Osteoblast (primary cell): ENCODE results near the gene ADAM19. TPM values are rescaled to one million over a fixed set of nuclear protein-coding genes. Genes with fewer than 3 reads are reported as not detected.

Experiments
- DNase-seq: peaks from one replicate; pipeline ENCODE4 v3.0.0; 2011; ENCODE audit warnings: low spot score, mixed read lengths; ENCODE audit not compliant: insufficient read length; ENCODE audit errors: missing footprints
- H2AFZ ChIP-seq: 2 replicates; pipeline ENCODE4 v1.6.0; 2011; ENCODE audit warnings: mild to moderate bottlenecking, low read length
- H3K27ac ChIP-seq: 2 replicates; pipeline ENCODE4 v1.5.1; 2011; ENCODE audit warnings: mild to moderate bottlenecking, low read depth, low read length, moderate library complexity
- H3K27me3 ChIP-seq: 2 replicates; pipeline ENCODE4 v1.6.0; 2012; ENCODE audit warnings: mild to moderate bottlenecking, control low read depth, inconsistent platforms, low read length, moderate library complexity; ENCODE audit not compliant: insufficient read depth
- H3K36me3 ChIP-seq: 2 replicates; pipeline ENCODE4 v1.5.1; 2011; ENCODE audit warnings: mild to moderate bottlenecking, low read length, control low read depth, moderate library complexity; ENCODE audit not compliant: insufficient read depth
- H3K4me1 ChIP-seq: 2 replicates; pipeline ENCODE4 v1.5.1; 2011; ENCODE audit warnings: mild to moderate bottlenecking, low read length, control low read depth, moderate library complexity; ENCODE audit not compliant: insufficient read depth
- H3K4me2 ChIP-seq: 2 replicates; pipeline ENCODE4 v1.6.0; 2011; ENCODE audit warnings: mild to moderate bottlenecking, low read length; ENCODE audit not compliant: insufficient read depth
- H3K4me3 ChIP-seq: fragments of 200-600 bp; sonication (generic); 3 replicates; pipeline ENCODE4 v1.5.1; 2012; ENCODE audit warnings: mild to moderate bottlenecking, low read length, inconsistent platforms; ENCODE audit not compliant: insufficient read depth
- H3K79me2 ChIP-seq: 2 replicates; pipeline ENCODE4 v1.6.0; 2012; ENCODE audit warnings: mild to moderate bottlenecking, low read length, control low read depth, inconsistent platforms; ENCODE audit not compliant: insufficient read depth
- H3K9me3 ChIP-seq: 2 replicates; pipeline ENCODE4 v1.5.1; 2011; ENCODE audit warnings: low read depth, low read length, control low read depth
- H4K20me1 ChIP-seq: 2 replicates; pipeline ENCODE4 v1.6.0; 2012; ENCODE audit warnings: mild to moderate bottlenecking, low read length, control low read depth; ENCODE audit not compliant: insufficient read depth
- CTCF ChIP-seq: IDR thresholded peaks from 2 replicates; pipeline ENCODE4 v1.5.1; 2011; ENCODE audit warnings: mild to moderate bottlenecking, low read depth, low read length, moderate library complexity; ENCODE audit errors: extremely low read depth
- total RNA-seq: library from RNA; depleted of rRNA; stranded (reverse); fragments of >200 nt; gene quantifications from 2 replicates; pipeline ENCODE4 v1.2.3, GENCODE V29; 2012

Gene ADAM19
- total RNA-seq, 1 donor = 14.5 TPM

DNA sequence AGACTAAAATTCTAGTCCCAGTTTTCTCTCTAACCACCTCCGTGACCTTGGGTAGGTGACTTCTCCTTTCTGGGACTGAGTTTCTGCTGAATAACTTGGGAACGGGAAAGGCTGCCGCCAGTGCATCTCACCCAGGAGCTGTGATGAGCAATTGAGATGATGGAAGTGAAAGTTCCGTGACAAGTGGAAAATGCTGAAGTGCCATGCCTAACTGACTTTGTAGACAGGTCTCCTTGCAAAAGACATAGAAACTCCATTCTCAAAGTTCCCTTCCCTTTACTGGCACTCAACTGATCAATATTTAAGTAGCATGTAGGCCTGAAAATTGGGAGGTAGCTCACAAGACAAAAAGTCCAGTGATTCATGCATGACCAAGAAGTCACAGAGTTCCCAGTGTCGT lies 6.3 kb upstream of the ADAM19 start:
- no peaks in the 10 kb centered on the region for H4K20me1 ChIP-seq

DNA sequence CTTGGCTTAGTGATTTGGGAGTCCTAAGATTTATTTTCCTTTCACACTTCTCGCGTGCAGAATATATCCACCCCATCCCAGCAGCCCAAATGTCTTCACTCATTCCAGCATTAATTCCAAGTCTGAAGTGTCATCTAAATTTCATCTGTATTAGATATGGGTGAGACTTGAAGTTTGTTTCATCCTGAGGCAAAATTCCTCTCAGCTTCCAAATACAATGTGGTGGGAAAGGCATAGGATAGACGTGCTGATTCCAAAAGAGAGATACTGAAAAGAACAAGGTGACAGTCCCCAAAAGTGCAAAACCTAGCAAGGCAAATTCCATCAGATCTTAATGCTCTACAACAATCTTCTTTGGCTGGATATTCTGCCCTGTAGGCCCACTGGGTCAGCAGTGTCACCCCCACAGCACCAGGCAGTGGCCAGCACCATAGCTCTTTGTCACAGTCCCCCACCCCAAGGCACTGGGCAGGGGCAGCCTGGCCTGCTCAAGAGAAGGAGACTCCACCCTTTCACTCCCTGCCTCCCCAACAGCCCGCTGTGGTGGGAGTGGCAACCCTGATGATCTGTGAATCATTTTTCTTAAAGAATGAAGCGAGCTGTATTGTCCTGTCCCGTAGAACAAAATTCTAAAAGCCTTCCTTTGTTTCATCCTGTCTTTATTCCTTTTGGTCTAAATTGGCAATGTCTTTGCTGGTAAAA lies 2.7 kb upstream of the ADAM19 start:
- Histone ChIP-seq H3K4me3 (no peak overlapping the region), H3K79me2 (peaks cover 15% of the 10 kb centered on the region), H3K27ac (no peak overlapping the region), H3K27me3 (no peaks in the 10 kb centered on the region), H3K9me3 (no peaks in the 10 kb centered on the region), H3K4me1 (peaks cover 25% of the 10 kb centered on the region), H3K36me3 (no peaks in the 10 kb centered on the region), H4K20me1 (peaks cover 3% of the 10 kb centered on the region), H2AFZ (no peak overlapping the region), H3K4me2 (no peak overlapping the region)
- no peak for TF ChIP-seq CTCF
- DNase-seq = peak; percentile 70

More for the DNA sequence above, 6.3 kb upstream of the ADAM19 start:
- DNase-seq = no peak
- Histone ChIP-seq H2AFZ (peak overlapping the region; percentile 32), H3K4me3 (no peak overlapping the region), H3K9me3 (no peaks in the 10 kb centered on the region), H3K36me3 (no peaks in the 10 kb centered on the region), H3K27me3 (no peaks in the 10 kb centered on the region), H3K79me2 (no peaks in the 10 kb centered on the region), H3K4me2 (peak overlapping the region; percentile 4), H3K27ac (peak overlapping the region; percentile 18), H3K4me1 (peaks cover 14% of the 10 kb centered on the region)
- TF ChIP-seq CTCF = no peak

- Histone ChIP-seq H3K9me3 (no peaks in the 10 kb centered on the region), H3K27ac (no peak overlapping the region), H3K27me3 (no peaks in the 10 kb centered on the region), H3K4me3 (no peak overlapping the region), H4K20me1 (peaks cover 3% of the 10 kb centered on the region), H3K36me3 (no peaks in the 10 kb centered on the region), H2AFZ (no peak overlapping the region), H3K4me2 (no peak overlapping the region), H3K79me2 (peaks cover 25% of the 10 kb centered on the region), H3K4me1 (peaks cover 14% of the 10 kb centered on the region)
- TF ChIP-seq CTCF = no peak
- no peak for DNase-seq
Measured at GRCh38 chr5:157576678-157577077, 1.1 kb upstream of the ADAM19 start.

DNA sequence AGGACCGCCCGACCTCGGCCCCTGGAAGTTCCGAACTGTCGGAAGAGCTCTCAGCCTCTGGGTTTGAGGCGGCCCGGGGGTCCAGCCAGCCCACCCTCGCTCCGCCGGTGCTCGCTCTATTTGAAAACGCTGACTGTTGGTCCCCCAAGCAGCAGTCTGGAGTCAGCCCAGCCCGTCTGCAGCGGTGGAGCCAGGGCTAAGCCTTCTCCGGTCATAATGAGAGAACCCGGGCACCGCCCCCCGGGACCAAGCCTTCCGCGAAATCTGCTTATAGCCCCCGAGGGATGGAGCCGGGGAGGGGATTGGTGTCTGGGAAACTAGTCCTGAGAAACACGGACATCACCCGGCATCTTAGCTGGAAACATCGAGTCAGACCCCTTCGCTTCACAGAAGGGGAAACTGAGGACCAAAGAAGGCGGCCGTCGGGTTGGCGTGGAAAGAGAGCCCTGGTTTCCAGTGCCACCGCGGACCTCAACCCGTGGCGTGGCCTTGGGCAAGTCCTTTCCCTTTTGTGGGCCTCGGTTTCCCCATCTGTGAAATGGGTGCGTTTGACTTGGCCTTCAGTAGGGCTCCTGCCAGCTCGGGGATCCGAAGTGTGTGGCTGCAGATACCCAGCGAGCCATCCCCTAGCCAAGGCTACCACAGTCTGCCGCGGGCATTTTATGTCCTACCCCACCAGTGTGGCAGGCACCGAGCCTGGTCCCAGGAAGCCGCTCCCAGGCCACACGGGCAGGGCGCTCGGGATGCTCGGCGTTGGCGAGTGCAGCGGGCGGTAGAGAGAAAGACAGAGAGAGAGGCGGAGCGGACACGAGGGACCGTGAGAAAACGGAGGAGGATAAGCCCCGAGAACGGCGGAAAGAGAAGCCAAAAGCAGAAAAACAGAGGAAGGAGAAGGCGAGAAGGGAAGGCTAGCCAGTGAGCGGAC lies 857 bp downstream of the ADAM19 start:
- DNase-seq = peak; percentile 89
- peak overlapping the region; percentile 89 for H2AFZ ChIP-seq
- H3K27ac ChIP-seq = peak overlapping the region; percentile 74
- peaks cover 33% of the 10 kb centered on the region for H3K79me2 ChIP-seq
- H3K4me1 ChIP-seq = peaks cover 19% of the 10 kb centered on the region
- no peak for TF ChIP-seq CTCF
- H3K36me3 ChIP-seq = peaks cover 9% of the 10 kb centered on the region
- peaks cover 3% of the 10 kb centered on the region for H4K20me1 ChIP-seq
- no peaks in the 10 kb centered on the region for H3K27me3 ChIP-seq
- peak overlapping the region; percentile 89 for H3K4me3 ChIP-seq
- H3K9me3 ChIP-seq = no peaks in the 10 kb centered on the region
- peak overlapping the region; percentile 87 for H3K4me2 ChIP-seq
